22Rv1 (cell line): Measurements from ENCODE around the gene STPG4.

ENCODE experiments used
- CTCF ChIP-seq: fragments of 450-650 bp; IDR thresholded peaks from 2 replicates; pipeline ENCODE4 v1.5.1; 2017; ENCODE audit warnings: mild to moderate bottlenecking
- ZFX ChIP-seq: fragments of 450-650 bp; IDR thresholded peaks from 2 replicates; pipeline ENCODE4 v1.6.1; 2017; ENCODE audit warnings: antibody characterized with exemption, borderline replicate concordance

GRCh38 chr2:47041891-47042684 is 113.0 kb downstream of the STPG4 start:
- TF ChIP-seq CTCF (no peak), ZFX (no peak)
